GM12878 (cell line): ENCODE results near the gene TTI1.

Source experiments
- RAD51 ChIP-seq: fragments of 450-650 bp; IDR thresholded peaks from 2 replicates; pipeline ENCODE4 v1.6.1; 2016; ENCODE audit warnings: moderate library complexity, mild to moderate bottlenecking, inconsistent platforms
- TF ChIP-seq, protein P1 (sequence below): fragments of 450-650 bp; formaldehyde crosslinking; IDR thresholded peaks from 2 replicates; pipeline ENCODE4 v1.4.0; 2020; ENCODE audit warnings: mild to moderate bottlenecking, moderate library complexity

DNA sequence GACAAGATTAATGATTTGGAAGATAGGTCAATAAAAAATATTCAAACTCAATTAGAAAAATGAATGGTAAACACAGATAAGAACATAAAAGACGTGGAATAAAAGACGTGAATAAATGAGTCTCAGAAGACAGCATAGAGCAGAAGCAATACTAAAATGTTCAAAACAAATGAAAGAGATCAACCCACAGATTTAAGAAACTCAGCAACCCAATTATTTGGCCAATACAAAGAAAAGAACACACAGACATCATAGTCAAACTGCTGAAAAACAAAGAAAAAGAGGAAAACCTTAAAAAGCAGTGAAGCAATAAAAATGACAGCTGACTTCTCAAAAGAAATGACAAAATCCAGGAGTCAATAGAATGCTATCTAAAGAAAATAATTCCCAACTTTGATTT is 14.9 kb downstream of the TTI1 start:
- no peak for TF ChIP-seq RAD51
- TF ChIP-seq, protein P1, sequence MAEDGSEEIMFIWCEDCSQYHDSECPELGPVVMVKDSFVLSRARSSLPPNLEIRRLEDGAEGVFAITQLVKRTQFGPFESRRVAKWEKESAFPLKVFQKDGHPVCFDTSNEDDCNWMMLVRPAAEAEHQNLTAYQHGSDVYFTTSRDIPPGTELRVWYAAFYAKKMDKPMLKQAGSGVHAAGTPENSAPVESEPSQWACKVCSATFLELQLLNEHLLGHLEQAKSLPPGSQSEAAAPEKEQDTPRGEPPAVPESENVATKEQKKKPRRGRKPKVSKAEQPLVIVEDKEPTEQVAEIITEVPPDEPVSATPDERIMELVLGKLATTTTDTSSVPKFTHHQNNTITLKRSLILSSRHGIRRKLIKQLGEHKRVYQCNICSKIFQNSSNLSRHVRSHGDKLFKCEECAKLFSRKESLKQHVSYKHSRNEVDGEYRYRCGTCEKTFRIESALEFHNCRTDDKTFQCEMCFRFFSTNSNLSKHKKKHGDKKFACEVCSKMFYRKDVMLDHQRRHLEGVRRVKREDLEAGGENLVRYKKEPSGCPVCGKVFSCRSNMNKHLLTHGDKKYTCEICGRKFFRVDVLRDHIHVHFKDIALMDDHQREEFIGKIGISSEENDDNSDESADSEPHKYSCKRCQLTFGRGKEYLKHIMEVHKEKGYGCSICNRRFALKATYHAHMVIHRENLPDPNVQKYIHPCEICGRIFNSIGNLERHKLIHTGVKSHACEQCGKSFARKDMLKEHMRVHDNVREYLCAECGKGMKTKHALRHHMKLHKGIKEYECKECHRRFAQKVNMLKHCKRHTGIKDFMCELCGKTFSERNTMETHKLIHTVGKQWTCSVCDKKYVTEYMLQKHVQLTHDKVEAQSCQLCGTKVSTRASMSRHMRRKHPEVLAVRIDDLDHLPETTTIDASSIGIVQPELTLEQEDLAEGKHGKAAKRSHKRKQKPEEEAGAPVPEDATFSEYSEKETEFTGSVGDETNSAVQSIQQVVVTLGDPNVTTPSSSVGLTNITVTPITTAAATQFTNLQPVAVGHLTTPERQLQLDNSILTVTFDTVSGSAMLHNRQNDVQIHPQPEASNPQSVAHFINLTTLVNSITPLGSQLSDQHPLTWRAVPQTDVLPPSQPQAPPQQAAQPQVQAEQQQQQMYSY (CRISPR knock-in tag): no peak
